CD4-positive, alpha-beta T cell treated with Interleukin-21 for 1 hour (primary cell): ENCODE data around the gene CHST4.
"Not testable (repeated sequence)": the region's sequence is repeated elsewhere in the genome, so short reads cannot be mapped to it uniquely, and the experiment has no call there.

Experiments used
- DNase-seq: peaks from one replicate; pipeline ENCODE4 v3.0.0-alpha.2; 2020

Gene CHST4

GRCh38 chr16:71570144-71570543 is 43.9 kb downstream of the CHST4 start:
- DNase-seq = no peak

GRCh38 chr16:71572497-71573116 is 46.4 kb downstream of the CHST4 start:
- DNase-seq = no peak

GRCh38 chr16:71573387-71574094 is 47.3 kb downstream of the CHST4 start:
- DNase-seq = no peak

GRCh38 chr16:71574702-71575101 is 48.5 kb downstream of the CHST4 start:
- no peak for DNase-seq

- DNase-seq = no peak
Observed at GRCh38 chr16:71576971-71577370, 50.7 kb downstream of the CHST4 start, which contains the start of gene TAT. Gene TAT, minus strand, starts transcription at chr16:71577092. Its CDS starts 677 bp downstream, at chr16:71576415.

GRCh38 chr16:71582553-71582848 is 56.3 kb downstream of the CHST4 start:
- DNase-seq = not testable (repeated sequence)

GRCh38 chr16:71584543-71585317 is 58.5 kb downstream of the CHST4 start:
- no peak for DNase-seq

- no peak for DNase-seq
Observed at GRCh38 chr16:71585318-71585703, 59.1 kb downstream of the CHST4 start.
